GM21381 (cell line): ENCODE results near the gene CD302.
"Not testable (repeated sequence)": the region's sequence is repeated elsewhere in the genome, so short reads cannot be mapped to it uniquely, and the experiment has no call there.

Experiments
- ATAC-seq: cut with Tn5 transposase; IDR thresholded peaks from one replicate; pipeline ENCODE4 v1.9.1; 2021; ENCODE audit warnings: mild to moderate bottlenecking, moderate library complexity; ENCODE audit not compliant: unreplicated experiment

The CD302 gene

GRCh38 chr2:159795841-159796690, 1.9 kb downstream of the CD302 start:
- no peak for ATAC-seq

- ATAC-seq: no peak
These were observed 4.7 kb downstream of the CD302 start for GRCh38 chr2:159793326-159793725.

- no peak for ATAC-seq
These were observed 5.4 kb downstream of the CD302 start for GRCh38 chr2:159792599-159792998.

- no peak for ATAC-seq
These were observed 6.0 kb downstream of the CD302 start for GRCh38 chr2:159792036-159792435.

DNA sequence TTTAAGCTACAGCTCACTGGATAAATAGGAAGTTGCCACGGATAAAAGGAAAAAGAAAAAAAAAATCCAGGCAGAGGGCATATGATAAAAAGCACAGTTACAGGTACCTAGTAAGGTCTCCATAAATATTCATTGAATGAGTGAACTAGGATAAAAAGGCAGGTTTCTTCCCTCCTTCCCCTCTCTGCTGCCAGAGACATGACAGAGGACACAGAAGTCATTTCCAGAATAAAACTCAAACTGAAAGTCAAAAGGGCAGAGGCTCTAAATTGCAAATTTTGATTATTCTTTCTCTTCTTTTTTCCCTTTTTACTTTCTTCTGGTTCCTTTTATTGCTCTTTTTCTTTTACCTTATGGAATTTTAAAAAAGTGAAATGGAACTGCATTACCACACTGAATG, 7.7 kb downstream of the CD302 start:
- ATAC-seq: no peak

- no peak for ATAC-seq
These were observed 9.8 kb downstream of the CD302 start for GRCh38 chr2:159788253-159788652.

- not testable (repeated sequence) for ATAC-seq
These were observed 10.4 kb downstream of the CD302 start for GRCh38 chr2:159787647-159788046.

GRCh38 chr2:159786938-159787337, 11.1 kb downstream of the CD302 start:
- ATAC-seq: no peak

DNA sequence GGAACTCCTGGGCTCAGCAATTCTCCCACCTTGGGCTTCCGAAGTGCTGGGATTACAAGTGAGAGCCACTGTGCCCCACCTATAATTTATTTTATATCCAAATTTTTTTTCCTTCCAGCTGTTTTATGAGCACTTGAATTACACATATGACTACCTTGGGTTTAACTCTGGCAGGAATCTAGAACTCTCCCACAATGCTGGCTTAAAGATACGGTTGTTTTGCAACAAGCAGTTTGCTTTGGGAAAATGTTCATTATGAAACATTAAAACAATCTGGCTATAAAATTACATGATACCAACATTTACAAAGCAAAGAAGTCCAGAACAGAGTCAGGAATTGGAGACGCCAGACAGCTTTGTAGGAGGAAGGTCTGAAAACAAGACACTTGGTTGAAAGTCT, 12.8 kb downstream of the CD302 start:
- no peak for ATAC-seq

- ATAC-seq: not testable (repeated sequence)
These were observed 13.3 kb downstream of the CD302 start for GRCh38 chr2:159784744-159785143.

GRCh38 chr2:159783556-159783955, 14.5 kb downstream of the CD302 start:
- no peak for ATAC-seq

DNA sequence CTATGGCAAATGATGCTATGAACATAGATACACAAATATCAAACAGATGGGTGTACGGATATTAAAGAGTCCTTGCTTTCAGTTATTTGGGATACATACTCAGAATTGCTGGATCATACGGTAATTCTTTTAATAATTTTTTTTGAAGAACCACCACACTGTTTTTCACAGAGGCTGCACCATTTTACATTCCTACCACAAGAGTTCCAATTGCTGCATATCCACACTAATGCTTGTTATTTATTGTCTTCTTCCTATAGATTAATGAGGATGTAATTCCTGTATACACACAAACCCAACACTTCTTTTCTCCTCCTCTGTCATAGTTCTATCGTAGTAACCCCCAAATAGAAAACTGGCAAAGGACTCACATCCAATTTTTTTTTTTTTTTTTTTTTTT, 21.7 kb downstream of the CD302 start:
- no peak for ATAC-seq

DNA sequence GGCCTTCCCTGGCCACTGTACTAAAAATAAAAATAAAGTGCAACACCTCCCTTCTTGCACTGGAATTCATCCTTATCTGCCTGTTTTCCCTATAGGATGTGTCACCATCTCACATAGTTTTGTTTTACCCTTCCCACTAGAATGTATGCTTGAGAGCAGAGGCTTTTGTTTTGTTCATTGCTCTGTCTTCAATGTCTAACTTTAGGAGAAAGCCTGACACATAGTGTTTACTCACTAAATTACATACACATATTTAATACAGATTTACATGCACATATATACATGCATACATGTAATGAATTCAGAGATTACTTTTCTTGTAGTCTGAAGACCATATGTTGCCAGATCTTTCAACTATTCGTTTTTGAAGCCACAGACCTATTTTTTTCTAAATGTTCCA, 23.0 kb downstream of the CD302 start:
- ATAC-seq: no peak

DNA sequence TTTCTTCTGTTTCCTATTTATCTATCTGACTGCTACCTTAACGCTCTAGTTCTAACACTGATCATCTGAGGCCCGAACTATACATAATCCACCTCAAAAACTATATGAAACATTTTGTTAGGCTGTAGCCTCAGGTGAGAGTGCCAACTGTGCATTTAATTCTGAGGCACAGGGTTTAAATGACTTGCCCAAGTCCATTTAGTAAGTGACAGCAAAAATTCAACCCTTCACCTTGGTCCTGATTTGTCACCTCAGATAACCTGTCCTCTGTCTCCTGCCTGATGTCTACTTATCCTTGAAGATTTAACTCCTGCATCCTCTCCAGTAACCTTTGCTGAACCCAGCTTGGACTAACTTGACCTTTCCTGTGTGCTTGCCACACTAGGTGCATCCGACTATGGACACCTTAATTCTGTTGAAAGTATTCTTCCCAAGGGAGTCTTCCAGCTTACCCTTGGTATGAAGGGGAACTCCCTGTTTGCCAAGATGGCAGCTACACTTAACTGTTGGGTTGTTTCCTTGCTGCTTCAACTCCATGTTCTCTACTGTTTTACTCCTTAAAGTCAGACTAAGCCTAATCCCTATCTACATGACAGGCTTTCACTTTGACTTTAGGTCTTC, 23.5 kb downstream of the CD302 start:
- no peak for ATAC-seq

GRCh38 chr2:159773886-159774285, 24.1 kb downstream of the CD302 start:
- no peak for ATAC-seq

DNA sequence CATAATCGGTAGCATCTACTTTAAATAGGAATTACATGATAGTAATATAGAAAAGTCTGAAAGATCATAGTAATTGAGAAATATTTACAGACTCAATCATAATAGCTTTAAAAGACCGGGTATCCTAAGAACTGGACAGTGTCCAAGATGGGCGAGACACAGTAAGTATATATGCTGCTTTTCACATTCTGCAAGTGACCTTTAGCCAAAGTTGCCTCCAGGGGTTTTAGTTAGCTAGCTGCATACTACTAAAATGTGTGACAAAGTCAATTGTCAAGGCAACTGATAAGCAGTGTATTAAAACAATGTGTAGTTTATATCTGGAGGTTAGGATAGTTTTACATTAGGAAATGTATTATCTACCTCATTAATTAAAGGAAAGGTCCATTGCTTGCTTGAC, 24.6 kb downstream of the CD302 start:
- ATAC-seq: no peak

DNA sequence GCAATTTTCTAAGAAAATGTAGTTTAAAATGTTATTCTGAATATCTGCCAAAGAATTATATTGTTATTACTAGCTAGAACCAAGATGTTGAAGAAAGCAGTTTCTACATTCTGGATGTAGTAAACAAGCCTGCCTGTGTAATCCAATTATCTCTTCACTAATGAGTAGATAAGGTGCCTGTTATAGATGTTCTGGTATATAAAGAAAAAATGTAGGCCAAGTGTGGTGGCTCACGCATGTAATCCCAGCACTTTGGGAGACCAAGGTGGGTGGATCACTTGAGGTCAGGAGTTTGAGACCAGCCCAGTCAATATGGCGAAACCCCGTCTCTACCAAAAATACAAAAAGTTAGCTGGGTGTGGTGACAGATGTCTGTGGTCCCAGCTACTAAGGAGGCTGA, 28.9 kb downstream of the CD302 start:
- no peak for ATAC-seq

DNA sequence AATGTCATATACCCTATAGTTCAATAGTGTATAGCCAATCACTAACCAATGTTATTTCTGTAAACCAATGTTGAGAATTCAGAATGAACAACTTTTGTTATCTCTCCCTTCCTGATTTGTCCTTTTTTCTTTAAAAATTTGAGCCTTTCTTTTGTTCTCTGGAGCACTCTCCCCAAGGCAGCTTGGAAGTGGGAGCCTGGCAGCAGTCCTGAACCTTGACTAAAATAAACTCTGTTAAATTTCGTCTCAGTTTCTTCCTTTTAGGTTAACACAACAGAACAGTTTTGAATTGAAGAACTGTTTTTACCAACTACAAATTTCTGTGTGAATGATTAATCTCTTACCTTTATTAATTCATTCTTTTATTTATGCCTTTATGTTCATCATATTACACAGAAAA, 35.9 kb downstream of the CD302 start:
- no peak for ATAC-seq

DNA sequence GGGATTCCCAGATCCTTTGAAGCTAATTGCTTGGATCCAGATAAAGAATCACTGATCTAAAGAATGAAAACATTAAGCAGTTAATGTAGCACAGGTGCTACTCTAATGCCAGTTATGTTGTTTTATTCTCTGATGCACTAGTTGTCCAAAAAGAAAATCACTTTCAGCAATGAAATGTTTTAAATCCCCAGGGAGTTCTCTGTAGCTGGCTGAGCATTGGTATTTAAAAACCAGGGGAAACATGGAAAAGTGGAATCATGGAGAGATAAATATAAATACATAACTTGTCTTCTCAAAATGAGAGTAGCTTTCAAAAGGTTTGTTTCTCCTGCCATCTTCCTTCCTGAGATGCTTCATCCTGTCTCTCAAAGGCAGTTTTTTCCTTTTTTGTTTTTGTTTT, 37.7 kb downstream of the CD302 start:
- ATAC-seq: no peak

DNA sequence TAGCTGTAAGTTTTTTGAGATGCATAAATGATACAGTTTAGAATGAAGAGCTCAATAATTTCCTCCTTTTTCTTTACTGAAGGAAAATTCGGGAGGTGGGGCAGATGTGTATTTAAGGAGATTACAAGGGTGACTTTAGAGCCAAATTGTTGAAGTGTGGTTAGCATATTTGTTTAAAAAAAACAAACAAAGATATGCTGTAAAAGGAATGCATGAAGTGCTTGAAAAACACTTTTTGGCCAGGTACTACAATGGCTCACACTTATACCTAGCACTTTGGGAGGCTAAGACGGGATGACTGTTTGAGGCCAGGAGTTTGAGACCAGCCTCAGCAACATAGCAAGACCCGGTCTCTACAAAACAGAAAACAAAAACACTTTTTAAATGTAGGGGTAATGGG, 38.4 kb downstream of the CD302 start:
- ATAC-seq: no peak

GRCh38 chr2:159758686-159759085, 39.3 kb downstream of the CD302 start:
- ATAC-seq: no peak

GRCh38 chr2:159758239-159758638, 39.8 kb downstream of the CD302 start:
- no peak for ATAC-seq

DNA sequence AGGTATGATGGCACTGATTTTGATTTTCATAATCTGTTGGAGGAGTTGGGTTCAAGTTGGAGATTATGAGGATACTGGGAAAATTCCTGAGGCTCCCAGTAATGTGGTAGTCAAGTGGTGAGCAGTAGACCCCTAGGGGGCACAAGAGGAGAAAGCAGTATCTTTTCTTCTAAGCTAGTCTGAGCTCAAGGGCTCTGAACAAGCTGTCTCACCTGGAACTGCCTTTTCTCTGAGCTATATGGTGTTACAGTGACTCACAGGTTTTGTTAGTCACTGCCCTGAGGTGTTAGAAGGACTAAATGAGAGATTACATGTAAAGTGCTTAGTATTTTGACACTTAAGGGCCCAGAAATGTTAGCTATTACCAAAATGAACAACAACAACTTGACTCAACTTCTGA, 42.2 kb downstream of the CD302 start:
- ATAC-seq: no peak
